OCI-LY3 (cell line): ENCODE measurements around the gene SLC27A2.

Experiments
- EZH2phosphoT487 ChIP-seq: fragments of 200-600 bp; shearing (Covaris generic); IDR thresholded peaks from 2 replicates; pipeline ENCODE4 v1.6.1; 2018; ENCODE audit warnings: antibody characterized with exemption, mixed run types, low read depth
- TF ChIP-seq, protein P1 (sequence below): fragments of 200-600, 300-600 bp; sonication (generic); IDR thresholded peaks from 2 replicates; pipeline ENCODE4 v1.5.1; 2014; ENCODE audit warnings: antibody characterized with exemption, low read length, low read depth

DNA sequence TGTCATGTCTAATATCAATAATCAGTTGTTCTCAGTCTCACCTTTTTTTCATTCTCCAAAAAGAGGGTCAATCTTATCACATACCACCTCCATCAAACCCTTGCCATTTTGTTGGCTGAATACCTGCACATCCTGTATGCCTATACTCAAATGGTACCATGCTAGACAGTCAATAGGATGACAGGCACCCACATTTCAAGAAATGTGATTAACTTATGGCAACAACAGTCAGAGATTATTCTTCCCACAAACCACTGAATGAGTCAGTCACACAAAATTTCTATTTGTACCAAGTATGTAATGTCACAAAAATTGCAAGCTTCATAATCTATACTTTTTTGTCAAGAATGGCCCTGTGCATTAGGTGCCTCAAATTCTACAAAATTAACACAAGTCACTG is 5.1 kb upstream of the SLC27A2 start:
- TF ChIP-seq, protein P1, sequence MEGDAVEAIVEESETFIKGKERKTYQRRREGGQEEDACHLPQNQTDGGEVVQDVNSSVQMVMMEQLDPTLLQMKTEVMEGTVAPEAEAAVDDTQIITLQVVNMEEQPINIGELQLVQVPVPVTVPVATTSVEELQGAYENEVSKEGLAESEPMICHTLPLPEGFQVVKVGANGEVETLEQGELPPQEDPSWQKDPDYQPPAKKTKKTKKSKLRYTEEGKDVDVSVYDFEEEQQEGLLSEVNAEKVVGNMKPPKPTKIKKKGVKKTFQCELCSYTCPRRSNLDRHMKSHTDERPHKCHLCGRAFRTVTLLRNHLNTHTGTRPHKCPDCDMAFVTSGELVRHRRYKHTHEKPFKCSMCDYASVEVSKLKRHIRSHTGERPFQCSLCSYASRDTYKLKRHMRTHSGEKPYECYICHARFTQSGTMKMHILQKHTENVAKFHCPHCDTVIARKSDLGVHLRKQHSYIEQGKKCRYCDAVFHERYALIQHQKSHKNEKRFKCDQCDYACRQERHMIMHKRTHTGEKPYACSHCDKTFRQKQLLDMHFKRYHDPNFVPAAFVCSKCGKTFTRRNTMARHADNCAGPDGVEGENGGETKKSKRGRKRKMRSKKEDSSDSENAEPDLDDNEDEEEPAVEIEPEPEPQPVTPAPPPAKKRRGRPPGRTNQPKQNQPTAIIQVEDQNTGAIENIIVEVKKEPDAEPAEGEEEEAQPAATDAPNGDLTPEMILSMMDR, result no peak
- TF ChIP-seq EZH2phosphoT487, result no peak
